Neural crest cell (in vitro differentiated cells): ENCODE measurements around the gene SPC25. TPM values are rescaled to one million over a fixed set of nuclear protein-coding genes. Genes with fewer than 3 reads are reported as not detected.

Experiments used
- DNase-seq: peaks from one replicate; pipeline ENCODE4 v3.0.0; 2021; ENCODE audit warnings: low read depth, mixed read lengths, low spot score
- H3K27ac Mint-ChIP-seq: one replicate; pipeline ENCODE4 v1.8.0; 2021; ENCODE audit warnings: mild to moderate bottlenecking, mixed read lengths; ENCODE audit not compliant: unreplicated experiment
- H3K27me3 Mint-ChIP-seq: 2 replicates; pipeline ENCODE4 v1.8.0; 2021; ENCODE audit warnings: low read depth, mild to moderate bottlenecking, mixed read lengths
- H3K36me3 Mint-ChIP-seq: 2 replicates; pipeline ENCODE4 v1.8.0; 2021; ENCODE audit warnings: low read depth, mild to moderate bottlenecking, mixed read lengths
- H3K4me1 Mint-ChIP-seq: 2 replicates; pipeline ENCODE4 v1.8.0; 2021; ENCODE audit warnings: mixed read lengths
- H3K4me3 Mint-ChIP-seq: one replicate; pipeline ENCODE4 v1.8.0; 2021; ENCODE audit warnings: mild to moderate bottlenecking, mixed read lengths
- H3K9me3 Mint-ChIP-seq: 2 replicates; pipeline ENCODE4 v1.8.0; 2021; ENCODE audit warnings: mixed read lengths
- total RNA-seq: library from RNA; stranded (reverse); gene quantifications from 2 replicates; pipeline ENCODE4 v1.2.1, GENCODE V29; 2021
- TF ChIP-seq, protein P1 (sequence below): fragments of 200-600 bp; sonication (generic); conservative IDR thresholded peaks from 2 replicates; pipeline ENCODE4 v1.5.0; 2021; ENCODE audit warnings: antibody characterized with exemption, mild to moderate bottlenecking

The SPC25 gene
- total RNA-seq, 1 donor from 2014 or later: 39.3 TPM

DNA sequence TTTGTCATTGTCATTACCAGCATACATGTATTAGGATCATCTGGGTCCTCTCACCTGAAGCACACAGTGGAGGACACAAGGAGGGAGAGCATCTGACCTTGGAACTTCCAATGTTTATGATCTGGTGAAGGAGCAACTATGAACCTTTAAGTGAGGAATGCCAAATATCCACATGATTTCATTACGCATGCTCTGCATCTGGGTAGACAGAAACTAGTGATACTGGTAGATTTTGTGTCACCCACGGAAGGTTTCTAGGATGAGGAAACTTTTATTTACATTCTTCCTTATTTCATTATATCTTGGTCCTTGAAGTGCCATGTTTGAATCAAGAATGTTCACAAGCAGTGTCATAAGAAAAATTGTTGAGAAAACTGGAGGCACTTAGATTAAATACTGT lies 32.1 kb downstream of the SPC25 start:
- H3K4me1 Mint-ChIP-seq: peaks cover 12% of the 10 kb centered on the region

DNA sequence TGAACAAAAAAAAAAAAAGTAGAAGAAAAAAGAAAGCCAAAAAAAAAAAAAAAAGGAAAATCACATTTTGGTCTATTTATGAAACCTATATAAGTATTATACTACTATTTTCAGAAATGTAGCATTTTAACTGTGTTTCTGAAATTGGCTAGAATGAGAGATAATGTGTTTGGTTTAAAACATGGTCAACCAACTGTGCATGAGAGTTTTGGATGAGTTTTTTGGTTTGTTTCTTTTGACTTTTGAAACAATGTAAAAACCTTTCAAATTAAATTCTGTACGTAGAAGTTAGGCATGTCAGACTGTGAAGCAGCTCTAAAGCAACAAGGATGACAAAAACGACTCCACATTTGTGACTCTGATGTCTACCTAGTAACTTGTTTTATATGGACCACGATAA lies 34.6 kb downstream of the SPC25 start:
- DNase-seq: no peak
- no peak overlapping the region for H3K27ac Mint-ChIP-seq
- TF ChIP-seq, protein P1, sequence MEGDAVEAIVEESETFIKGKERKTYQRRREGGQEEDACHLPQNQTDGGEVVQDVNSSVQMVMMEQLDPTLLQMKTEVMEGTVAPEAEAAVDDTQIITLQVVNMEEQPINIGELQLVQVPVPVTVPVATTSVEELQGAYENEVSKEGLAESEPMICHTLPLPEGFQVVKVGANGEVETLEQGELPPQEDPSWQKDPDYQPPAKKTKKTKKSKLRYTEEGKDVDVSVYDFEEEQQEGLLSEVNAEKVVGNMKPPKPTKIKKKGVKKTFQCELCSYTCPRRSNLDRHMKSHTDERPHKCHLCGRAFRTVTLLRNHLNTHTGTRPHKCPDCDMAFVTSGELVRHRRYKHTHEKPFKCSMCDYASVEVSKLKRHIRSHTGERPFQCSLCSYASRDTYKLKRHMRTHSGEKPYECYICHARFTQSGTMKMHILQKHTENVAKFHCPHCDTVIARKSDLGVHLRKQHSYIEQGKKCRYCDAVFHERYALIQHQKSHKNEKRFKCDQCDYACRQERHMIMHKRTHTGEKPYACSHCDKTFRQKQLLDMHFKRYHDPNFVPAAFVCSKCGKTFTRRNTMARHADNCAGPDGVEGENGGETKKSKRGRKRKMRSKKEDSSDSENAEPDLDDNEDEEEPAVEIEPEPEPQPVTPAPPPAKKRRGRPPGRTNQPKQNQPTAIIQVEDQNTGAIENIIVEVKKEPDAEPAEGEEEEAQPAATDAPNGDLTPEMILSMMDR: no peak
- no peak overlapping the region for H3K4me3 Mint-ChIP-seq
- peaks cover 12% of the 10 kb centered on the region for H3K4me1 Mint-ChIP-seq
- peaks cover 5% of the 10 kb centered on the region for H3K9me3 Mint-ChIP-seq
- peaks cover 30% of the 10 kb centered on the region for H3K36me3 Mint-ChIP-seq
- no peaks in the 10 kb centered on the region for H3K27me3 Mint-ChIP-seq

More for the DNA sequence above, 32.1 kb downstream of the SPC25 start:
- Mint-ChIP-seq H3K27ac (no peak overlapping the region), H3K4me3 (no peak overlapping the region), H3K36me3 (peaks cover 26% of the 10 kb centered on the region), H3K27me3 (no peaks in the 10 kb centered on the region), H3K9me3 (peaks cover 5% of the 10 kb centered on the region)
- TF ChIP-seq, protein P1: no peak
- DNase-seq: no peak

DNA sequence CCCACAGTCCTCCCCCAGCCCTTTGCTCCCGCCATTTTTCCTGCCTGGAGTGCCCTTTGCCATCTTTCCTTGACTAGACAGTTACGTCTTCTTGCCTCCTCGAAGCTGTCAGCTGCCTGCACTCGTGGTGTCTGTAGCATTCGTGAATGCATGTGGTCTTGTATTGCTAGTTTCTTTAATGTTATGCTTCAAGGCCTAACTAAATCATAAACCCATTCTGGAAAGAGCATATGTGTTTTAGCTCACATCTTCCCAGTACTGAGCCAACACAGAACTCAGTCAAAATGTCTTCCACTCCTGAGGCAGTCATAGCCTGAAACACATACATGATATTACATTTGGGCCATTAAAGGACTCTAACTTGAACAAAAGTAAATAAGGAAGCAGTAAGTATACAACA lies 35.6 kb downstream of the SPC25 start:
- peaks cover 5% of the 10 kb centered on the region for H3K9me3 Mint-ChIP-seq
- H3K27ac Mint-ChIP-seq: no peak overlapping the region
- TF ChIP-seq, protein P1: no peak
- H3K27me3 Mint-ChIP-seq: no peaks in the 10 kb centered on the region
- peaks cover 32% of the 10 kb centered on the region for H3K36me3 Mint-ChIP-seq
- DNase-seq: no peak
- no peak overlapping the region for H3K4me3 Mint-ChIP-seq
- H3K4me1 Mint-ChIP-seq: peaks cover 12% of the 10 kb centered on the region

DNA sequence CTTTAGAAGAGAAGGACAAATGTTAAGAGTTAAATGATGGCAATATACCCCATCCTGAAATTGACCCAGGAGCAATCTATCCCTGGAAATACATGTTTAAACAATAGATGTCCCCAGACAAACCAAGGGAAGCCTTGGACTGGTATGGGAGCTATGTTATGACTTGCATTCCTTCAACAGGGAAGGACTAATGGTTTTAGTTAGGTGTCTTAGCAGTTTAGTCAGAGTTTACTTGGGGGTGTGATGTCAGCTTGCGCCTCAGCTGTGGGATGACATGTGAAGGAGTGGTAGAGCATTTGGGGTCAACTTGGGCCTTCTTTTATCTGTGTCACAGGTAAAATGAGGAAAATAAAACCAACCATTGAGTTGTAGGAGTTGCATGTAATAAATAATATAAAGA lies 36.8 kb downstream of the SPC25 start:
- Mint-ChIP-seq H3K4me3 (no peak overlapping the region), H3K27ac (no peak overlapping the region), H3K27me3 (no peaks in the 10 kb centered on the region), H3K4me1 (peaks cover 14% of the 10 kb centered on the region), H3K36me3 (peaks cover 34% of the 10 kb centered on the region), H3K9me3 (peaks cover 5% of the 10 kb centered on the region)
- TF ChIP-seq, protein P1: no peak
- DNase-seq: no peak

DNA sequence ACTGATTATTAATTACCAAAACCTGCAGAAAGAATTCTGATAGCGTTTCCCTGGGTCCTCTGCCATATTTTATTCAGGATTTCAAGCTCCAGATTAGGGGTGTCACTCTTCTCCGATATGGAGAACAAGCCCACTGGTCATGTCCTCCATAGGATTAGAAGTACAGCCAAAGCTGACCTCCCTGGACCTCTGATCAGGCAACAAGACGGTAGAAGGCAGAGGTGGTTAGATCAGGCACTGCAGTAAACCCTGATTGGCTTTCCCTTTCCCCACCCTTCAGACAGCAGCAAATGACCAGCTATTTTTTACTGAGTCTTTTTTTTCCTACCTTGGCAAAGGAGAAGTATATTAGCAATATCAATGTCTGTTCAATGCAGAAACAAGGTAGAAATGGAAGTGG lies 37.7 kb downstream of the SPC25 start:
- Mint-ChIP-seq H3K9me3 (peaks cover 5% of the 10 kb centered on the region), H3K36me3 (peaks cover 32% of the 10 kb centered on the region), H3K4me1 (peaks cover 16% of the 10 kb centered on the region), H3K27ac (no peak overlapping the region), H3K27me3 (no peaks in the 10 kb centered on the region), H3K4me3 (no peak overlapping the region)
- TF ChIP-seq, protein P1: no peak
- no peak for DNase-seq
